ENCODE data around the gene B3GAT1. TPM values are rescaled to one million over a fixed set of nuclear protein-coding genes. Genes with fewer than 3 reads are reported as not detected.
"Not testable (repeated sequence)": the region's sequence is repeated elsewhere in the genome, so short reads cannot be mapped to it uniquely, and the experiment has no call there.

B3GAT1 gene
- total and polyA plus RNA-seq, 4 donors, result 0.03 to 0.49 (median 0.27) TPM

- 79 to 89% methylated on average over 22 of the region's 22 CpGs for WGBS, 2 donors
- DNase-seq, result no peak
- H3K36me3 ChIP-seq (ENCODE audit: control insufficient read depth in 4 of 4, insufficient read depth in 4 of 4, low read length in 4 of 4), result no peaks in the 10 kb centered on the region
- no peak for ATAC-seq (ENCODE audit: insufficient read depth, low FRiP score)
- no peaks in the 10 kb centered on the region for H3K27me3 ChIP-seq (ENCODE audit: control insufficient read depth in 3 of 3, insufficient read depth in 3 of 3, low read length in 2 of 3)
- no peaks in the 10 kb centered on the region for H3K9me3 ChIP-seq (ENCODE audit: control insufficient read depth in 4 of 4, insufficient read depth in 3 of 4, low read length in 3 of 4)
- TF ChIP-seq CTCF (IDR thresholded peaks at IDR 0.05; ENCODE audit: control extremely low read depth, extremely low read depth), result no peak
- H3K4me3 ChIP-seq, result no peak overlapping the region
- H3K4me1 ChIP-seq (ENCODE audit: control insufficient read depth in 5 of 5, insufficient read depth in 5 of 5, low read length in 5 of 5), result no peaks in the 10 kb centered on the region
- H3K27ac ChIP-seq (ENCODE audit: low read depth in 1 of 2, low read length in 1 of 2), result no peak overlapping the region
- H3K9ac ChIP-seq (ENCODE audit: insufficient read depth in 1 of 2, low read length in 2 of 2), result no peak overlapping the region
These were observed 65.7 kb downstream of the B3GAT1 start for GRCh38 chr11:134346101-134346975.

- no peak overlapping the region for H3K27ac ChIP-seq (ENCODE audit: low read depth in 1 of 2, low read length in 1 of 2)
- no peaks in the 10 kb centered on the region for H3K4me1 ChIP-seq (ENCODE audit: control insufficient read depth in 5 of 5, insufficient read depth in 5 of 5, low read length in 5 of 5)
- H3K9me3 ChIP-seq (ENCODE audit: control insufficient read depth in 4 of 4, insufficient read depth in 3 of 4, low read length in 3 of 4), result no peaks in the 10 kb centered on the region
- H3K9ac ChIP-seq (ENCODE audit: insufficient read depth in 1 of 2, low read length in 2 of 2), result no peak overlapping the region
- ATAC-seq (ENCODE audit: insufficient read depth, low FRiP score) (no peak), DNase-seq (no peak)
- no peak for TF ChIP-seq CTCF (IDR thresholded peaks at IDR 0.05; ENCODE audit: control extremely low read depth, extremely low read depth)
- H3K4me3 ChIP-seq, result no peak overlapping the region
- no peaks in the 10 kb centered on the region for H3K27me3 ChIP-seq (ENCODE audit: control insufficient read depth in 3 of 3, insufficient read depth in 3 of 3, low read length in 2 of 3)
- H3K36me3 ChIP-seq (ENCODE audit: control insufficient read depth in 4 of 4, insufficient read depth in 4 of 4, low read length in 4 of 4), result no peaks in the 10 kb centered on the region
- 83 to 90% methylated on average over 4 of the region's 4 CpGs for WGBS, 2 donors
These were observed 66.8 kb downstream of the B3GAT1 start for GRCh38 chr11:134345237-134345550.

- WGBS, 2 donors, result 86 to 91% methylated on average over 24 to 27 of the region's 28 CpGs
- not testable (repeated sequence) for H3K27ac ChIP-seq (ENCODE audit: low read depth in 1 of 2, low read length in 1 of 2); ATAC-seq (ENCODE audit: insufficient read depth, low FRiP score)
These were observed 67.4 kb downstream of the B3GAT1 start for GRCh38 chr11:134344497-134345236.

GRCh38 chr11:134343646-134344045 lies 68.4 kb downstream of the B3GAT1 start:
- TF ChIP-seq CTCF (IDR thresholded peaks at IDR 0.05; ENCODE audit: control extremely low read depth, extremely low read depth), result no peak
- no peak for ATAC-seq (ENCODE audit: insufficient read depth, low FRiP score)
- WGBS, 2 donors, result 88 to 92% methylated on average over 15 of the region's 15 CpGs
- Histone ChIP-seq H3K4me1 (ENCODE audit: control insufficient read depth in 5 of 5, insufficient read depth in 5 of 5, low read length in 5 of 5) (no peaks in the 10 kb centered on the region), H3K27me3 (ENCODE audit: control insufficient read depth in 3 of 3, insufficient read depth in 3 of 3, low read length in 2 of 3) (no peaks in the 10 kb centered on the region), H3K9ac (ENCODE audit: insufficient read depth in 1 of 2, low read length in 2 of 2) (no peak overlapping the region), H3K27ac (ENCODE audit: low read depth in 1 of 2, low read length in 1 of 2) (no peak overlapping the region), H3K4me3 (no peak overlapping the region), H3K36me3 (ENCODE audit: control insufficient read depth in 4 of 4, insufficient read depth in 4 of 4, low read length in 4 of 4) (no peaks in the 10 kb centered on the region), H3K9me3 (ENCODE audit: control insufficient read depth in 4 of 4, insufficient read depth in 3 of 4, low read length in 3 of 4) (no peaks in the 10 kb centered on the region)
- no peak for DNase-seq

More at GRCh38 chr11:134344497-134345236, 67.4 kb downstream of the B3GAT1 start:
- H3K9me3 ChIP-seq (ENCODE audit: control insufficient read depth in 4 of 4, insufficient read depth in 3 of 4, low read length in 3 of 4); H3K4me3 ChIP-seq; H3K27me3 ChIP-seq (ENCODE audit: control insufficient read depth in 3 of 3, insufficient read depth in 3 of 3, low read length in 2 of 3); H3K36me3 ChIP-seq (ENCODE audit: control insufficient read depth in 4 of 4, insufficient read depth in 4 of 4, low read length in 4 of 4); H3K4me1 ChIP-seq (ENCODE audit: control insufficient read depth in 5 of 5, insufficient read depth in 5 of 5, low read length in 5 of 5); DNase-seq; H3K9ac ChIP-seq (ENCODE audit: insufficient read depth in 1 of 2, low read length in 2 of 2): not testable (repeated sequence)
